Uterus (tissue), 4 donors: ENCODE results near the gene HAO2. TPM values are rescaled to one million over a fixed set of nuclear protein-coding genes. Genes with fewer than 3 reads are reported as not detected.

Experiments used
- DNase-seq, 2 donors: peaks; one replicate each; pipeline ENCODE4 v3.0.0-alpha.2; 2019 to 2020
- H3K27ac ChIP-seq, 2 donors: fragments of 200-600 bp; sonication (generic); 1 replicate in 1 of 2; 2 replicates in 1 of 2; pipeline ENCODE4 v1.5.1; 2016 to 2018
- H3K27me3 ChIP-seq, 2 donors: fragments of 200-600 bp; sonication (generic); one replicate each; pipeline ENCODE4 v1.5.1; 2018 to 2019; ENCODE audit warnings: control low read depth in 1 of 2
- H3K36me3 ChIP-seq, 2 donors: fragments of 200-600 bp; sonication (generic); one replicate each; pipeline ENCODE4 v1.5.1; 2019; ENCODE audit warnings: control low read depth in 1 of 2
- H3K4me1 ChIP-seq, 2 donors: fragments of 200-600 bp; sonication (generic); one replicate each; pipeline ENCODE4 v1.5.1; 2018 to 2019; ENCODE audit warnings: control low read depth in 1 of 2
- H3K4me3 ChIP-seq, 2 donors: fragments of 200-600 bp; sonication (generic); 1 replicate in 1 of 2; 2 replicates in 1 of 2; pipeline ENCODE4 v1.5.1; 2018 to 2019; ENCODE audit warnings: mild to moderate bottlenecking in 1 of 2
- H3K9me3 ChIP-seq, 2 donors: fragments of 200-600 bp; sonication (generic); one replicate each; pipeline ENCODE4 v1.5.1; 2019; ENCODE audit warnings: control low read depth in 1 of 2
- CTCF ChIP-seq, 4 experiments: fragments of 200-600 bp in 2 of 4; fragments of 450-650 bp in 2 of 4; sonication (generic) in 2 of 4; IDR thresholded peaks; one replicate each; pipeline ENCODE4 v1.5.1; 2016 to 2019; ENCODE audit warnings: antibody characterized with exemption in 4 of 4, mild to moderate bottlenecking in 2 of 4, moderate library complexity in 1 of 4
- POLR2A ChIP-seq, 2 donors: fragments of 450-650 bp; IDR thresholded peaks; one replicate each; pipeline ENCODE4 v1.6.1; 2016; ENCODE audit warnings: antibody characterized with exemption in 2 of 2, mild to moderate bottlenecking in 1 of 2, moderate library complexity in 1 of 2
- intact Hi-C: fragments of 100-400 bp; cut with DNase I; formaldehyde crosslinking; loops from one replicate; pipeline ENCODE4 v1.15.1; 2023; ENCODE audit warnings: low total_unique reads
- total RNA-seq, 4 donors: library from RNA; depleted of rRNA in 3 of 4; stranded (reverse); fragments of >200 nt in 3 of 4; gene quantifications; one replicate each; pipeline versions ENCODE4 v1.1.0 to v1.2.4, GENCODE V29; 2014 to 2023
- donor health status: DM: yes; HTN: yes; CAD: no.

The HAO2 gene
- total RNA-seq, 4 donors from 2014 or later: 0.90 to 1.4 TPM; not detected in 2

- H3K4me3 ChIP-seq: no peak overlapping the region
- H3K9me3 ChIP-seq: no peaks in the 10 kb centered on the region
- TF ChIP-seq CTCF (IDR thresholded peaks at IDR 0.05): no peak
- TF ChIP-seq POLR2A (IDR thresholded peaks at IDR 0.05): no peak
- no peaks in the 10 kb centered on the region for H3K27me3 ChIP-seq
- H3K4me1 ChIP-seq: no peaks in the 10 kb centered on the region
- H3K27ac ChIP-seq: no peak overlapping the region
- intact Hi-C loops: no loop called here
- no peak for DNase-seq
- H3K36me3 ChIP-seq: no peaks in the 10 kb centered on the region
These were observed 31.7 kb upstream of the HAO2 start for GRCh38 chr1:119336848-119337247.

DNA sequence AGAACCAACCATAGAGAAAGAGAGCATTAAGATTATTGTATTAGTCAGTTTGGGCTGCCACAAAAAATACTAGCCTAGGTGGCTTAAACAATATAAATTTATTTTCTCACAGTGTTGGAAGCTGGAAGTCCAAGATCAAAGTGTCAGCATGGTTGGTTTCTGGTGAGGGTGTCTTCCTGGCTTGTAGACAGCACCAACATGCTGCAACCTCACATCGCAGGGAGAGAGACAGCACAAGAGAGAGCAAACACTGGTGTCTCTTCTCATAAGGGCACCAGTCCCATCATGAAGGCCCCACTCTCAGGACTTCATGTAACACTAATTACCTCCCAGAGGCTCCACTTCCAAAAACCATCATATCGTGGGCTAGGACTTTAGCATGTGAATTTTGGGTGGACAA lies 30.6 kb upstream of the HAO2 start:
- Histone ChIP-seq H3K4me1 (no peaks in the 10 kb centered on the region), H3K27me3 (no peaks in the 10 kb centered on the region), H3K9me3 (no peaks in the 10 kb centered on the region), H3K36me3 (no peaks in the 10 kb centered on the region), H3K4me3 (no peak overlapping the region), H3K27ac (no peak overlapping the region)
- intact Hi-C loops: no loop called here
- TF ChIP-seq POLR2A (IDR thresholded peaks at IDR 0.05): no peak
- TF ChIP-seq CTCF (IDR thresholded peaks at IDR 0.05): no peak
- no peak for DNase-seq

DNA sequence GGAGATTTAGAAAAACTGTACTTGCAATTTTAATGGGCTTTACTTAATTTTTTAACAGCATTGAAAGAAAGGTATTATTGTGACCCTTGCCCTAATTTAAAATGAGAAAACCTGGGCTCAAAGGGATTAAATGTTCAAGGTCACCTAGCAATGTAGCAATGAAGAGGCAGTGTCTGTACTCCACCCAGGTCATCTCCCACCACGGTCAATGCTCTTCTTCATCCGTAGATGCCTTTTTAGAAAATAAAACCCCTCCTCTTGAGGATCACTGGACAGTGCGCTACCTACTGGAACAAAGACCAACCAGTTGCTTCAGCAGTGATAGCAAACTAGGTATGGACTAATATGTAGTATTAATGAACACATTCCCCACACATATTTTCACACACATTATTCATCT lies 29.8 kb upstream of the HAO2 start:
- Histone ChIP-seq H3K27ac (no peak overlapping the region), H3K27me3 (no peaks in the 10 kb centered on the region), H3K4me1 (no peaks in the 10 kb centered on the region), H3K36me3 (no peaks in the 10 kb centered on the region), H3K9me3 (no peaks in the 10 kb centered on the region), H3K4me3 (no peak overlapping the region)
- DNase-seq: no peak
- no peak for TF ChIP-seq CTCF (IDR thresholded peaks at IDR 0.05)
- TF ChIP-seq POLR2A (IDR thresholded peaks at IDR 0.05): no peak
- intact Hi-C loops: no loop called here

- no peak overlapping the region for H3K4me3 ChIP-seq
- no peak for DNase-seq
- no peak overlapping the region for H3K27ac ChIP-seq
- H3K36me3 ChIP-seq: no peaks in the 10 kb centered on the region
- no peak for TF ChIP-seq POLR2A (IDR thresholded peaks at IDR 0.05)
- TF ChIP-seq CTCF (IDR thresholded peaks at IDR 0.05): no peak
- H3K9me3 ChIP-seq: no peaks in the 10 kb centered on the region
- no peaks in the 10 kb centered on the region for H3K27me3 ChIP-seq
- intact Hi-C loops: no loop called here
- no peaks in the 10 kb centered on the region for H3K4me1 ChIP-seq
These were observed 27.7 kb upstream of the HAO2 start for GRCh38 chr1:119340861-119341261.

DNA sequence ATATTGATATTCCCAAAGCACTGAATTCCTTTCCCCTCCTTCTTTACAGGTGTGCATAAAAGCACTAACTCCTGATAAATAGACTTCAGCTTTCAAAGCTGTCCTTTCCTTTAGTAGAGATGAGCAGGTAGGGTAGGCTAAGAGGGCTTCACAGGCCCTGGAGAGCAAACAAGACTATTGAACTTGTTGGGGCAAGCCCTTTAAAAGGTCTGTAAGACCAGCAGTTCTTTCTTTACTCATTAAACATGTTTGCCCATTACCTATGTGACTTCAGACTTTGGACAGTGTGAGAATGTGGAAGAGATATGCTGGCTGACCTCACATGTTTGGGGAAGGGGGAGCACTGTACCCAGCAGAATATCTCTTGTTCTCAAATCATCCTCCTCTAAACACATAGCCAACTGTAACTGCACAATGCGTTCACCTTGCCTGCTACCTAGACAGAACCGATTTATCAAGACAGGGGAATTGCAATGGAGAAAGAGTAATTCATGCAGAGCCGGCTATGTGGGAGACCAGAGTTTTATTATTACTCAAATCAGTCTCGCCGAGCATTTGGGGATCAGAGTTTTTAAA lies 27.1 kb upstream of the HAO2 start:
- Histone ChIP-seq H3K4me1 (no peaks in the 10 kb centered on the region), H3K4me3 (no peak overlapping the region), H3K36me3 (no peaks in the 10 kb centered on the region), H3K27ac (no peak overlapping the region), H3K27me3 (no peaks in the 10 kb centered on the region), H3K9me3 (no peaks in the 10 kb centered on the region)
- intact Hi-C loops: no loop called here
- no peak for DNase-seq
- TF ChIP-seq CTCF (IDR thresholded peaks at IDR 0.05) (no peak), POLR2A (IDR thresholded peaks at IDR 0.05) (no peak)
